ENCODE results near the gene TMEM120B.
"Not testable (repeated sequence)": the region's sequence is repeated elsewhere in the genome, so short reads cannot be mapped to it uniquely, and the experiment has no call there.

The TMEM120B gene

DNA sequence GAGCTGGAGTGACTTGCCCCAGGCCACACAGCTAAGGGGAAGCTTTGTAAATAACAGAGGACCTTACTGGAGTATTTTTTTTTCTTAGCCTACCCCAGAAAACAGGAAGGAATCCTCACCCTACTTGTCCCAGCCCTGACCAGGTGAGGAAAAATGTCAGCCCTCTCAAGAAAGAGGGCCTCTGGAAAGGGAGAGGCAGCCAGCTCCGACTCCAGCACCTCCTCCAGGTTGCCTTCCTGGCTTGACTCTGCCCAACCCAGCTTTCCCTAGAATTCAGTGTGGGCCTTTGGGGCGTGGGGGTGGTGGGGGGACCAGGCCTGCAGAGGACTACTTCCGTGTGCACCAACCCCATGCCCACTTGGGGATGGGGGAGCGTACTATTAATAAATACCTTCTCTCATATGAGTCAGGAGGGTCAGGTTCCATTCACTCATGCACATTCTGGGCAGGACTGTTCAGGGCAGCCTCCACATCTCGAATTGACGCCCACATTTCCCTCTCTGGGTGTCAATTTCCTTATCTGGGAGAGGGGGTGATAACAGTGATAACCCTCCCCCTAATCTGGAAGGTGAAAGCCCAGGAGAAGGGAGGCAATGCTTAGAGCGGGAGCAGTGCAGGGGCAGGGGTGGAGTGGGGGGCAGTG lies 75.7 kb downstream of the TMEM120B start:
- TF ChIP-seq, protein P1, sequence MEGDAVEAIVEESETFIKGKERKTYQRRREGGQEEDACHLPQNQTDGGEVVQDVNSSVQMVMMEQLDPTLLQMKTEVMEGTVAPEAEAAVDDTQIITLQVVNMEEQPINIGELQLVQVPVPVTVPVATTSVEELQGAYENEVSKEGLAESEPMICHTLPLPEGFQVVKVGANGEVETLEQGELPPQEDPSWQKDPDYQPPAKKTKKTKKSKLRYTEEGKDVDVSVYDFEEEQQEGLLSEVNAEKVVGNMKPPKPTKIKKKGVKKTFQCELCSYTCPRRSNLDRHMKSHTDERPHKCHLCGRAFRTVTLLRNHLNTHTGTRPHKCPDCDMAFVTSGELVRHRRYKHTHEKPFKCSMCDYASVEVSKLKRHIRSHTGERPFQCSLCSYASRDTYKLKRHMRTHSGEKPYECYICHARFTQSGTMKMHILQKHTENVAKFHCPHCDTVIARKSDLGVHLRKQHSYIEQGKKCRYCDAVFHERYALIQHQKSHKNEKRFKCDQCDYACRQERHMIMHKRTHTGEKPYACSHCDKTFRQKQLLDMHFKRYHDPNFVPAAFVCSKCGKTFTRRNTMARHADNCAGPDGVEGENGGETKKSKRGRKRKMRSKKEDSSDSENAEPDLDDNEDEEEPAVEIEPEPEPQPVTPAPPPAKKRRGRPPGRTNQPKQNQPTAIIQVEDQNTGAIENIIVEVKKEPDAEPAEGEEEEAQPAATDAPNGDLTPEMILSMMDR (IDR thresholded peaks at IDR 0.05; ENCODE audit: insufficient read depth, low read depth, low read length, missing control alignments) = no peak
- peak; percentile 39 for DNase-seq (ENCODE audit: low read depth)
- no peak overlapping the region for H3K4me3 ChIP-seq (ENCODE audit: low read length)

DNA sequence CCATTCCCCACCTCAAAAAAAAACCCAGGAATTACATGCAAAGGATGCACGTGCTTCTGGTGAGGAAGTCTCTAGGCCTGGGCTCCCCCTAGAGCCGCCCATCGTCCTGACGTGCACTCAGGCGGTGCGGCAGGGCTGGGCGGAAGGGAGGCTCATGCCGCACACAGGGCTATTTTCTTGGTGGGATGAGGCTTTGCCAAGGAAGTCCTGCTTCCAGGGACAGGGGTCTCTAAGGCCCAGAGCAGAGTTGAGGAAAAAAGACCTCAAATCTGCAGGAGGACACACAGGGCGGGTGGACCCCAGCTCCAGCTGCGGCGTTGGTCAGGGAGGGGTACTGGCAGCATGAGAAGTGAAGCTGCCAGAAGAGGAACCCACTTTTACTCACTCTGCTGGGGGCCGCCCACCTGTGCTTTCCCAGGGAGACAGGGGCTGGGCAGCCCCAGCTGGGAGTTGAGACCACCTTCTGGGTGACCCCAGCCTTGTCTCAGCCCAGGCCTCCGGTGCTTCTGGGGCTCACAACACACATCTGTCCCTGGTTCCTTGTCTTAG lies 76.8 kb downstream of the TMEM120B start:
- DNase-seq (ENCODE audit: low read depth) = no peak
- TF ChIP-seq, protein P1 (IDR thresholded peaks at IDR 0.05; ENCODE audit: insufficient read depth, low read depth, low read length, missing control alignments) = no peak
- no peak overlapping the region for H3K4me3 ChIP-seq (ENCODE audit: low read length)

DNA sequence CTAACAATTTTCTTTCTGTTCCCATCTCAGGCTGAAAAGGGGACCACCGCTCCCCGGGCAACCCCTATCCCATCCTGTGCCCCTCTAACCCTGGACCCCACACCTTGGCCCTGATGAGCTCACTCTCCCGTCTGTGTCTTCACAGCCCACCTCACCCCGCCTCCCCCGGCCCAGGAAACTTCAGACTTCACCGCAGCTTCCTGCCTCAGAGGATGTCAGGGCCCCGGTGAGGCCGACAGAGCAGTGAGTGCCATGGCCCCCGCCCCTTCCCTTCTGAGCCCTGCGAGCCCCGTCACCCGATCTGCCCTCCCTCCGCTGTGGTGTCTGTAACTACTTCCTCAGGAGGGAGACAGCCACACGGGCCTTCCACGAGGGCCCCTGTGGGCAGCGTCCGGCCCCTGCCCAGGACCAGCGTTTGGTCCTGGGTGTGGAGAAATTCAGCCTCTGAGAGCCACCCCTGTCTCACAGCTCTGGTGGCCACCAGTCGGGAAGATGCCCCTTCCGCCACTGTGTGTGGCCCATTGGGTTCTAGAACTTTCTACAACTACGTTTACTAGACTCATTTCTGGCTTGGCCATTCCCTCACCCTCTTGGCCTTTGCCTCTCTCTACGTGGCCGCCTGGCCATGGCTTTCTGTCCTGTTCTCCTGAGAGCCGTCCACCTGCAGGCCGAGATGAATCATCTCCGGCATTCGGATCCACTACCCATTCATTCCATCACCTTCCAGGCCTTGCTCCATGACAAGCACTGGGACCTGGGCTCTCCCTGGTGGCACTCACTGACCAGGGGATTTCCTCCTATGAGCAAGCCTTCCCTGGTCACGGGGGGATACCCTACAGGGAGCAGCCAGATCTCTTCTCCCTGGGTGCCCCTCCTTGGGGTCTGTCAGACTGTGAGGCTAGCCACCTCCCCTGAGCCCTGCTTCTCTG lies 77.5 kb downstream of the TMEM120B start:
- TF ChIP-seq, protein P1 (IDR thresholded peaks at IDR 0.05; ENCODE audit: insufficient read depth, low read depth, low read length, missing control alignments) = no peak
- DNase-seq (ENCODE audit: low read depth) = no peak
- no peak overlapping the region for H3K4me3 ChIP-seq (ENCODE audit: low read length)

DNA sequence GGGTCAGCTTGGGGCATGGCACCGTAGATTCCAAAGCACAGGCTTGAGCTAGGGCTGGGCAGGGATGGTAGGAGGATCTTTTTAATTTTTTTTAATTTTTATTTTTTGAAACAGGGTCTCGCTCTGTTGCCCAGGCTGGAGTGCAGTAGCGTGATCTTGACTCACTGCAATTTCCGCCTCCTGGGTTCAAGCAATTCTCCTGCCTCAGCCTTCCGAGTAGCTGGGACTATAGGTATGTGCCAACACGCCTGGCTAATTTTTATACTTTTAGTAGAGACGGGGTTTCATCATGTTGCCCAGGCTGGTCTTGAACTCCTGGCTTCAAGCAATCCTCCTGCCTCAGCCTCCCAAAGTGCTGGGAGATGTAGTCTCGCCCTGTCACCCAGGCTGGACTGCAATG lies 78.2 kb downstream of the TMEM120B start:
- not testable (repeated sequence) for H3K4me3 ChIP-seq (ENCODE audit: low read length); DNase-seq (ENCODE audit: low read depth)

DNA sequence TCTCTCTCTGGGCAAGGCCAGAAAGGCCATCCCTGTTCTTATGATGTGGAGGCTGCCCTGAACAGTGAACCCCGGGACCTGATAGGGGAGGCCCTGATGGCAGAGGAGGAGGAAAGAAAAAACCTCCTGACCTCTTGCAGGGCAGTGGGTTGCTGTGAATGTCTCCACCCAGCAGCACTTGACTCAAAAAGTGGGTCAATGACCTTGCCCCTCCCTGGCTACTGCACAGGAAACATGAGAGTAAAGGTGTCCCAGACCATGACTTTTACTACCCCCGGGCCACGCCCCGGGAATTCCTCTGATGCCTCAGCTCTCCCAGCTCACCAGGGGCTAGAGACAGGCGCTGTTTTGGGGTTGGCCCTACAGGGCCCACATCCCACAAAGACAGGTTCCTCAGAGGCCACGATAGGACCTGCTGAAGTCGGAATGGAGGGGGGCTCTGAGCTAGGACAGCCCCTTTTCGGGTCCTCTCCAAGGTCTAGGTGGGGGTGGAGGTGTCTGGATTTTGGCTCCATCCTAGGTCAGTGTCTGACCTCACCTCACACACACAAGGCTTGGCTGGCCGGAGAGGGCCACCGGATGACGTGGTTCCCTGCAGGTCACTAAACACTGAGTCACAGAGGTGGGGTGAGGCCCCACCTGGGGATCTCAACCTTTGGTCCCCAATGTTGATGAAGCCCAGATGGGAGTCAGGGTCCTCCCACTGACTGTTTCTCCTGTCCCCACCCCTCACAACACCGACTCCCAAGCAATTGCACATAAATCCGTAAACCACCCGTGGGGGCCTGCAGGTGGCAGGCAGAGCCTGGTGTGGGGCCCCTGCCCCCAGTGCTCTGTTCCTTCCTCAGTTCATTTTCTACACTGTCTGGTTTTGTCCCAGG lies 79.4 kb downstream of the TMEM120B start:
- no peak overlapping the region for H3K4me3 ChIP-seq (ENCODE audit: low read length)
- DNase-seq (ENCODE audit: low read depth) = no peak
- TF ChIP-seq, protein P1 (IDR thresholded peaks at IDR 0.05; ENCODE audit: insufficient read depth, low read depth, low read length, missing control alignments) = no peak

DNA sequence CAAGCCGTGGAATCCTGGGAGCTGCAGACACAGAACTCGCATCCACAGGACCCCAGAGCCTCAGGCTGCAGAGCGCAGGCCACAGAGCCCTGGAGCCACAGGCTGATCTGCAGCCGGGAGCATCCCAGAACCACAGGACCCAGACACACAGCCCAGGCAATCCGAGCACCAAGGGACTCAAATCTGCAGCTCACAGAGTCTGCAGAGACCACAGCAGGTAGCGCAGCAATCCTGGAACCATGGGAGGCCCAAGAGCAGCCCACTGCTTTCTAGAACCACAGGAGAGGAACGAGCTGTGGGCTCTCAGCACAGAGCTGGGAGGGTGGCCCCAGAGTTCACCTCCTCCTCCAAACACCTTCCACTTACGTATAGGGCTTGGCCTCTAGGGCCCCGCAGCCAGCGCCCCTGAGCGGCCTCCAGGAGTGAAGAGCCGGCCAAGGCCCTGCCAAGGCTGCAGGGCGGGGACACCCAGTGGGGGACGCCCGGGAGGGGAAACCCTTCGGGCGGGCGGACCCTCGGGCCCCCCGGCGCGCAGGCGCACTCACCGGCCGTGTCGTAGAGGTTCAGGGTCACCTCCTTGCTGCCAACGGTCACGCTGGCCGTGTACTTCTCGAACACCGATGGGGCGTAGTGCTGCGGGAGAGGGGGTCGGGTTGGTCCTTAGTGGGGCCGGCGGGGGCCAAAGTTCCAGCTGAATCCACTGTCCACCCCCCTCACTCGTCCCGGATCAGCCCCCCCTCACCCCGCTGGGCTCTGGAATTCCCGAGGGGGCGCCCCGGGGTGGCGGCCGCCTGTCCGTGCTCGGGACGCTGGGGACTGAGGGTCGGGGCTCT lies 80.3 kb downstream of the TMEM120B start:
- no peak for DNase-seq (ENCODE audit: low read depth)
- peak overlapping the region; percentile 21 for H3K4me3 ChIP-seq (ENCODE audit: low read length)
- TF ChIP-seq, protein P1 (IDR thresholded peaks at IDR 0.05; ENCODE audit: insufficient read depth, low read depth, low read length, missing control alignments) = no peak
